GM13976 (cell line): Measurements from ENCODE around the gene MCM10.

Source experiments
- DNase-seq: peaks from one replicate; pipeline ENCODE4 v3.0.0; 2012; ENCODE audit warnings: low spot score
- CTCF ChIP-seq: IDR thresholded peaks from 2 replicates; pipeline ENCODE4 v1.5.1; 2012; ENCODE audit warnings: borderline replicate concordance, mild to moderate bottlenecking; ENCODE audit not compliant: insufficient read depth; ENCODE audit errors: extremely low read depth, missing control alignments, control extremely low read depth
- in situ Hi-C: fragments of 300-500 bp; cut with MboI; formaldehyde crosslinking; loops from one replicate; pipeline ENCODE4 v1.12.0; 2022; ENCODE audit warnings: low sequenced_read_pairs, mixed read lengths, inconsistent platforms; ENCODE audit not compliant: unreplicated experiment

Gene MCM10

GRCh38 chr10:13222566-13222965 lies 61.2 kb downstream of the MCM10 start:
- no peak for TF ChIP-seq CTCF
- in situ Hi-C loops: no loop called here
- no peak for DNase-seq

- in situ Hi-C loops: no loop called here
- no peak for DNase-seq
- TF ChIP-seq CTCF: no peak
These were observed 61.9 kb downstream of the MCM10 start for GRCh38 chr10:13223241-13223640.

- DNase-seq: no peak
- no peak for TF ChIP-seq CTCF
- in situ Hi-C loops: no loop called here
These were observed 63.0 kb downstream of the MCM10 start for GRCh38 chr10:13224210-13224995.

- TF ChIP-seq CTCF: no peak
- in situ Hi-C loops: no loop called here
- no peak for DNase-seq
These were observed 64.2 kb downstream of the MCM10 start for GRCh38 chr10:13225601-13226000.

GRCh38 chr10:13227031-13227430 lies 65.7 kb downstream of the MCM10 start:
- in situ Hi-C loops: no loop called here
- TF ChIP-seq CTCF: no peak
- no peak for DNase-seq

- in situ Hi-C loops: no loop called here
- DNase-seq: no peak
- TF ChIP-seq CTCF: no peak
These were observed 69.8 kb downstream of the MCM10 start for GRCh38 chr10:13231190-13231589.

GRCh38 chr10:13231808-13232207 lies 70.5 kb downstream of the MCM10 start:
- TF ChIP-seq CTCF: no peak
- in situ Hi-C loops: no loop called here
- DNase-seq: no peak
